HG02623 (cell line): ENCODE data around the gene SERF2.
"Not testable (repeated sequence)": the region's sequence is repeated elsewhere in the genome, so short reads cannot be mapped to it uniquely, and the experiment has no call there.

Source experiments
- ATAC-seq: cut with Tn5 transposase; IDR thresholded peaks from one replicate; pipeline ENCODE4 v1.9.1; 2021; ENCODE audit warnings: moderate library complexity; ENCODE audit not compliant: unreplicated experiment

Gene SERF2

DNA sequence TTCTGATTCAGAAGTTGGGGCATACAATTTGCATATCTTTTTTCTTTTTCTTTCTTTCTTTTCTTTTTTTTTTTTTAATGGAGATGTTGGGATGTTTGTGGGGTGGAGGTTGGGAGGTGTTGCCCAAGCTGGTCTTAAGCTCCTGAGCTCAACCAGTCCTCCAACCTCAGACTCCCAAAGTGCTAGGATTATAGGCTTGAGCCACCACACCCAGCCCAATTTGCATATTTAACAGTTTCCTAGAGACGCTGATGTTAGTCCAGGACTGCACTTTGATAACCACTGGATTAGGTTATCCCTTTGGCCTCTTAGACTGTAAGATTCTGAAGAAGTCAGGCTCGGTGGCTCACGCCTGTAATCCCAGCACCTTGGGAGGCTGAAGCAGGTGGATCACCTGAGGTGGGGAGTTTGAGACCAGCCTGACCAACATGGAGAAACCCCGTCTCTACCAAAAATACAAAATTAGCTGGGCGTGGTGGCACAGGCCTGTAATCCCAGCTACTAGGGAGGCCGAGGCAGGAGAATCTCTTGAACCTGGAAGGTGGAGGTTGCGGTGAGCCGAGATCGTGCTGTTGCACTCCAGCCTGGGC lies 37.9 kb downstream of the SERF2 start:
- ATAC-seq = not testable (repeated sequence)

DNA sequence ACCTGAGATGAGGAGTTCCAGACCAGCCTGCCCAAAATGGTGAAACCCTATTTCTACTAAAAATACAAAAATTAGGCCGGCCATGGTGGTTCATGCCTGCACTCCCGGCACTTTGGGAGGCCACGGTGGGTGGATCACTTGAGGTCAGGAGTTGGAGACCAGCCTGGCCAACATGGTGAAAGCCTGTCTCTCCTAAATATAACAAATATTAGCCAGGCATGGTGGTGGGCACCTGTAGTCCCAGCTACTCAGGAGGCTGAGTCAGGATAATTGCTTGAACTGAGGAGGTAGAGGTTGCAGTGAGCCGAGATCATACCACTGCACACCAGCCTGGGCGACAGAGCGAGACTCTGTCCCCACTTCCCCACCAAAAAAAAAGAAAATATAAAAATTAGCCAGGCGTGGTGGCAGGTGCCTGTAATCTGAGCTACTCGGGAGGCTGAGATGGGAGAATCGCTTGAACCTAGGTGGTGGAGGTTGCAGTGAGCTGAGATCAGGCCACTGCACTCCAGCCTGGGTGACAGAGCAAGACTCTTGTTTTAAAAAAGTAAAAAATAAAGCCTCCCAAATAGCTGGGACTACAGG lies 38.7 kb downstream of the SERF2 start:
- ATAC-seq = not testable (repeated sequence)

DNA sequence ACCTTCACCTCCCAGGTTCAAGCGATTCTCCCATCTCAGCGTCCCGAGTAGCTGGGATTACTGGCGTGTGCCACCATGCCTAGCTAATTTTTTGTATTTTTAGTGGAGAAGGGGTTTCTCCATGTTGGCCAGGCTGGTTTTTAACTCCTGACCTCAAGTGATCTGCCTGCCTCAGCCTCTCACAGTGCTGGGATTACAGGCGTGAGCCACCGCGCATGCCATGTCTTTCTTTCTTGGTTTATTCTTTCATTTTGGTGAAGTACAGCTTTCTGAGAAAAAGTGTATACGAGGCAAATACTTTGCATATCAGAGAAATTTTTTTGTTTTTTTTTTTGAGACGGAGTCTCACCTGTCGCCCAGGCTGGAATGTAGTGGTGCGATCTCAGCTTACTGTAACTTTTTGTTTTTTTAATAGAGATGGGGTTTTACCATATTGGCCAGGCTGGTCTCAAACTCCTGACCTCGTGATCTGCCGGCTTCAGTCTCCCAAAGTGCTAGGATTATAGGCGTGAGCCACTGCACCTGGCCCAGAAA lies 39.5 kb downstream of the SERF2 start:
- ATAC-seq = not testable (repeated sequence)

DNA sequence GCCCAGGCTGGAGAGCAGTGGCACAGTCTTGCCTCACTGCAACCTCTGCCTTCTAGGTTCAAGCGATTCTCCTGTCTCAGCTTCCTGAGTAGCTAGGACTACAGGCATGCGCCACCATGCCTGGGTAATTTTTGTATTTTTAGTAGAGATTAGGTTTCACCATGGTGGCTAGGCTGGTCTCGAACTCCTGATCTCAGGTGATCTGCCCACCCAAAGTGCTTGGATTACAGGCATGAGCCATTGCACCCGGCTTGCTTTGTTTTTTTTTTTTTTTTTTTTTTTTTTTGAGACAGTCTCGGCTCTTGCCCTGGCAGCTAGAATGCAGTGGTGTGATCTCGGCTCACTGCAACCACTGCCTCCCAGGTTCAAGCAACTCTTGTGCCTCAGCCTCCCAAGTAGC lies 40.4 kb downstream of the SERF2 start:
- not testable (repeated sequence) for ATAC-seq

DNA sequence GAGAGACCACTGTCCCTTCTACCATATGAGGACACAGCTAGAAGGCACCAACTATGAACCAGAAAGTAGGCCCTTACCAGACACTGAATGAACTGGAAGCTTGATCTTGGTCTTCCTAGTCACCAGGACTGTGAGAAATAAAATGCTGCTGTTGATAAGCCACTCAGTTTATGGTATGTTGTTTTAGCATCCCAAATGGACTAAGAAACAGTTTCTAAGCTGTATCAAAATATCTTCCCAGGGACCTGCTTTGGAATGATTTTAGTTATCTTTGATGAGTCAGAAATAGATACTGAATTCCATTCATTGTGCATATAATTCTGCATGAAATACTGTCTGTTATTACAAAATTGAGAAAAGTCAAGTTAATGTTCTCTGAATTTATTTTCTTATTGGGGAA lies 53.3 kb downstream of the SERF2 start:
- ATAC-seq = no peak
